ENCODE results near the gene TMEM52. TPM values are rescaled to one million over a fixed set of nuclear protein-coding genes. Genes with fewer than 3 reads are reported as not detected.
A peak's percentile ranks its signal among the peaks of the same experiment; 100 is the strongest.
"Not testable (repeated sequence)": the region's sequence is repeated elsewhere in the genome, so short reads cannot be mapped to it uniquely, and the experiment has no call there.

TMEM52 gene
- total and polyA plus RNA-seq, 9 donors, result 0.42 to 3.3 (median 2.3) TPM

DNA sequence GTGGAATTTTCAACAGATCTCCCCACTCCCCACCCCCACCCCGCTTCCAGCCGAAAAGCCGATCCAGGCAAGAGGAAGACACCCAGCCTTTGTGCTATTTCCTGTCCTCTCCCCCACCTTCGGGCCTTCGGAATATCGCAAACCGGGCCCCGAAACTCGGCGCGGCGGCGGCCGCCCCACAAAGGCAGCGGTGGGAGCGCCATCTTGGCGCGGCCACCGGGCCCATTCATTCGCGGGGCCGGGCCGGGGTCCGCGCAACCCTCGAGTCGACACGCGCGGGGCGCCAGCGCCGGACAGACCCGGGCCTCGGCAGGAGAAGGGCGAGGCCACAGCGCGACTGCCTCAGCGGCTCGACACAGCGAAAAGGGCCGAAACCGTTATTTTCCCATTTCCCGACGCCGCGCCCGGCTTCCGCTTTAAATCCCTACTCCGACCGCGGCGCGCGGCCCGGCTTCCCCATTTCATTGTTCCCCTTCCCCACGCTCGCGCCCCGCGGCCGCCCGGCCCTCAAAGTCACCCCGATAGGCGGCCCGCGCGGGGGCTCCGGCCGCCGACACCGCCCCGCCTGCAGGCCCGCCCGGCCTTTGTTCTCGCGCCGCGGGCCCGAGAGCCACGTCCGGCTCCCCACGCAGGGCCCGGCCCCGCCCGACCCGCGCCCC is 29.1 kb downstream of the TMEM52 start:
- Histone ChIP-seq H3K4me1 (ENCODE audit: insufficient read depth) (peaks cover 23% of the 10 kb centered on the region), H3K9me3 (no peaks in the 10 kb centered on the region), H3K27ac (peak overlapping the region; percentile 92 to 95), H3K27me3 (no peaks in the 10 kb centered on the region), H3K36me3 (no peaks in the 10 kb centered on the region), H3K4me3 (peak overlapping the region; percentile 82)
- no peak for TF ChIP-seq EP300 (IDR thresholded peaks at IDR 0.05)
- no peak for TF ChIP-seq POLR2A (IDR thresholded peaks at IDR 0.05)
- TF ChIP-seq, protein P1, sequence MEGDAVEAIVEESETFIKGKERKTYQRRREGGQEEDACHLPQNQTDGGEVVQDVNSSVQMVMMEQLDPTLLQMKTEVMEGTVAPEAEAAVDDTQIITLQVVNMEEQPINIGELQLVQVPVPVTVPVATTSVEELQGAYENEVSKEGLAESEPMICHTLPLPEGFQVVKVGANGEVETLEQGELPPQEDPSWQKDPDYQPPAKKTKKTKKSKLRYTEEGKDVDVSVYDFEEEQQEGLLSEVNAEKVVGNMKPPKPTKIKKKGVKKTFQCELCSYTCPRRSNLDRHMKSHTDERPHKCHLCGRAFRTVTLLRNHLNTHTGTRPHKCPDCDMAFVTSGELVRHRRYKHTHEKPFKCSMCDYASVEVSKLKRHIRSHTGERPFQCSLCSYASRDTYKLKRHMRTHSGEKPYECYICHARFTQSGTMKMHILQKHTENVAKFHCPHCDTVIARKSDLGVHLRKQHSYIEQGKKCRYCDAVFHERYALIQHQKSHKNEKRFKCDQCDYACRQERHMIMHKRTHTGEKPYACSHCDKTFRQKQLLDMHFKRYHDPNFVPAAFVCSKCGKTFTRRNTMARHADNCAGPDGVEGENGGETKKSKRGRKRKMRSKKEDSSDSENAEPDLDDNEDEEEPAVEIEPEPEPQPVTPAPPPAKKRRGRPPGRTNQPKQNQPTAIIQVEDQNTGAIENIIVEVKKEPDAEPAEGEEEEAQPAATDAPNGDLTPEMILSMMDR (IDR thresholded peaks at IDR 0.05), result no peak
- intact Hi-C loops (cut with DNase I), result loop anchor here (2.0 to 10.0 kb wide), 4 partner anchors 105 to 315 kb away; partner anchors contain the start of genes NADK (in 1 of the 4) and SSU72 (in 1 of the 4)
- peak in 3 of 5 donors; percentile 48 to 70 (median 54) for DNase-seq
- 0 to 1% (median 1%) methylated on average over 80 to 88 of the region's 88 CpGs for WGBS, 3 donors

DNA sequence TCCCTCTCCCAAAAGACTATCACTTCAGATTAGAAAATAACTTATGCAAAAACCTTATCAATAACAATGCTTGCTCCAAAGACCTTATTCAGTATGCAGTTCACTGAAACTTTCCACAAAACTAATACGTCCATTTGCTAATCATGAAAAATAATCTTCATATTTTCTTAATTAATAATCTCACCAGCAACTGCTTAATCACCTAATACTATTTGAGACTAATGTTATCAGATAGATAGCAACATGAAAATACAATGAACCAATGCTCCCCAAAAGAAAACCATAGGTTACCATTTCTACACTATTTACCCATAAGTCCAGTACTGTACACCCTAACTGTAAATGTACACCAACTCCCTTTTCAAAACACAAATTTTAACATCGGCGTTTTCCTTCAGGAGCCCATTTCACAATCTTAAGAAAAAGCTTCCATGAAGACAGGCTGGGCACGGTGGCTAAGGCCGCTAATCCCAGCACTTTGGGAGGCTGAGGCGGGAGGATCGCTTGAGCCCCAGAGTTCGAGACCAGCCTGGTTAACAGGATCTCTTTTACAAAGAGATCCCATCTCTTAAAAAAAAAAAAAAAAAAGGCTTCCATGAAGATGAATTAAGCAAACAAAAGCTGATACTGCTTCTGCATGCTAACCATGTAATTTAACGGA is 29.9 kb downstream of the TMEM52 start:
- no peaks in the 10 kb centered on the region for H3K27me3 ChIP-seq
- no peak for DNase-seq
- TF ChIP-seq, protein P1 (IDR thresholded peaks at IDR 0.05), result no peak
- TF ChIP-seq POLR2A (IDR thresholded peaks at IDR 0.05) (no peak), EP300 (IDR thresholded peaks at IDR 0.05) (no peak)
- 7 to 8% (median 7%) methylated on average over 9 of the region's 9 CpGs for WGBS, 3 donors
- peak overlapping the region; percentile 82 for H3K4me3 ChIP-seq
- H3K9me3 ChIP-seq, result no peaks in the 10 kb centered on the region
- no peak overlapping the region for H3K27ac ChIP-seq
- no peaks in the 10 kb centered on the region for H3K36me3 ChIP-seq
- intact Hi-C loops (cut with DNase I), result no loop called here
- peaks cover 19% of the 10 kb centered on the region for H3K4me1 ChIP-seq (ENCODE audit: insufficient read depth)

DNA sequence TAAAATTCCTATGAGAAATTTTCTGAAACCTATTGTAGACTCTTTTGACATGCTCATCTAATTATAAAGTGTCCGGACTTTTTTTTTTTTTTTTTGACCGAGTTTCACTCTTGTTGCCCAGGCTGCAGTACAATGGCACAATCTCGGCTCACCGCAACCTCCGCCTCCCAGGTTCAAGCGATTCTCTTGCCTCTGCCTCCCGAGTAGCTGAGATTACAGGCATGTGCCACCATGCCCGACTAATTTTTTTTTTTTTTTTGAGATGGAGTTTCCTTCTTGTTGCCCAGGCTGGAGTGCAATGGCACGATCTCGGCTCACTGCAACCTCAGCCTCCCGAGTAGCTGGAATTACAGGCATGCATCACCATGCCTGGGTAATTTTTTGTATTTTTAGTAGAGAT is 35.2 kb downstream of the TMEM52 start:
- H3K27me3 ChIP-seq; H3K27ac ChIP-seq; H3K4me3 ChIP-seq; H3K9me3 ChIP-seq; H3K36me3 ChIP-seq; DNase-seq; intact Hi-C loops (cut with DNase I): not testable (repeated sequence)
- WGBS, 3 donors, result 67 to 71% (median 69%) methylated on average over 11 of the region's 11 CpGs
- peaks cover 29% of the 10 kb centered on the region for H3K4me1 ChIP-seq (ENCODE audit: insufficient read depth)

DNA sequence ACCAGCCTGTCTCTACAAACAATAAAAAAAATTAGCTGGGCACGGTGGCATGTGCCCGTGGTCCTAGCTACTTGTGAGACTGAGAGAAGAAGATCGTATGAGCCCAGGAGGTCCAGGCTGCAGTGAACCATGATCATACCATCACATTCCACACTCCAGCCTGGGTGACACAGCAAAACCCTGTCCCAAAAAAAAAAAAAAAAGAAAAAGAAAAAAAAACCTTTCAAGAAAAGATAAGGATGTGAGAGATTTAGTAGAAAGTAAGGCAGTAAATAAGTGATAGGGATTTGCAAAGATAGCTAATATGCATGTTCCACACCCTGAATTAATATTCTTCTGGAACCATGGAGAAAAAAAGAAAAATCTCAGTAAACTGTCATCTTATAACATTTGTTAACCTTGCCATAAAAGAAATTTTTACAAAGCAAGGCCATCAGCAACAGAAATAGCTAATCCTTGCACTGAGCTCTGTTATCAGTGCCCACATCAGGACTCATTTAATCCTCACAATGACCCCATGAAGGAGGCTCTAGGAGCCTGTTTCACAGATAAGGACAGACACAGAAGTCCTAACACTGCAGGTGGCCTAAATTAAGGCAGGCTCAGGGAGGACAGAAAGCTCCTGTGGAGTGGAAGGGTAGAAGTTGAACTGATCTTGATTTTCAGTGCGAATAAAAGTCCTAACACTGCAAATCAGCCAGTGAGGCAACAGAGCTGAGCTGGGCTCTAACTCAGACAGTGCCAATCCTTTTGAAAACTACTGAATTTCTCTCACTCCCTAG is 35.8 kb downstream of the TMEM52 start:
- intact Hi-C loops (cut with DNase I), result no loop called here
- Histone ChIP-seq H3K4me3 (no peak overlapping the region), H3K36me3 (no peaks in the 10 kb centered on the region), H3K9me3 (no peaks in the 10 kb centered on the region), H3K27ac (no peak overlapping the region), H3K4me1 (ENCODE audit: insufficient read depth) (peaks cover 23% of the 10 kb centered on the region), H3K27me3 (no peaks in the 10 kb centered on the region)
- TF ChIP-seq POLR2A (IDR thresholded peaks at IDR 0.05) (no peak), EP300 (IDR thresholded peaks at IDR 0.05) (no peak)
- TF ChIP-seq, protein P1 (IDR thresholded peaks at IDR 0.05), result no peak
- no peak for DNase-seq
- WGBS, 3 donors, result 40 to 49% (median 43%) methylated on average over 4 of the region's 4 CpGs

Measured in ovary (tissue), 9 donors.